ENCODE data around the gene ELP5. TPM values are rescaled to one million over a fixed set of nuclear protein-coding genes. Genes with fewer than 3 reads are reported as not detected.

Gene ELP5
- total RNA-seq, 1 experiment from 2014 or later, result 49.6 TPM

DNA sequence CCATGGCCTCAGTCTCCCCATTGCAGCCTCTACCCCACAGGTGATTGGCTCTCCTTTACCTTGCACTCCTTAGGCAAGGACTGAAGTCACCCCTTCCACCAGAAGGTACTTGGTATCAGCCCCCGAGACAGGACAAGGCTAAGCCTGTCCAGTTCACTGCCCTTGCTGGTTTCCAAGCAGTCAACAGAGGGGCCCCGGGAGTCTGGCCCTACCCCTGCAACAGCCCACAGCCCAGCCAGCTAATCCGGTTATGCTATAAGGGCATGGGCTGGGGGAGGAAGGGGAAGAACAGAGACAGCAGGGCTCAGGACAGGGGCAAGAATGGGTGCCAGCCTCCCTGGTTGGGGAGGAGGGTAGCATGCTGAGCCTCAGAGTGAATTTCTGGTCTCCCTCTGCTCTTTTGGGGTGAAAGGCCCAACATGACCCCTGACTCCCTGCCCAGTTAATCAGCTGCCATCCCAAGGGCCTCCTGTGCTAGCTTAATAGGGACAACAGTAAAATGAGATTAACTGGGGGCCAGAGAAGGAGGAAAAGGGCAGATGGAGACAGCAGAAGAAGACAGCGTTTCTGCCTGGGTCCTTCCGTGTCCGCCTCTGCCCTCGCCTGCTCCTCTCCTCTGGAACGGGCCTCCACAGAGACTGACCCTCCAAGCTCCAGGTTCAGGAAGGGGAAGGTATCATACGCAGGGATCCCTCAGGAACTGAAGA is 43.1 kb upstream of the ELP5 start:
- peak; percentile 24 for DNase-seq
- Histone ChIP-seq H2BK12ac (ENCODE audit: insufficient read length, low read depth, low read length) (no peak overlapping the region), H3K79me1 (ENCODE audit: insufficient read depth, low read depth, low read length, poor library complexity, severe bottlenecking) (peaks cover 2% of the 10 kb centered on the region), H2BK5ac (ENCODE audit: insufficient read length, low read length) (no peak overlapping the region), H3K79me2 (ENCODE audit: insufficient read depth, low read length) (peaks cover 3% of the 10 kb centered on the region; the same call in 1 of the 2 replicates), H3K23ac (ENCODE audit: insufficient read length, low read depth, low read length) (no peak overlapping the region), H3K4me1 (ENCODE audit: insufficient read depth, low read length) (peaks cover 12% of the 10 kb centered on the region; the same call in 1 of the 2 replicates), H4K20me1 (ENCODE audit: control insufficient read depth, insufficient read depth, insufficient read length) (no peaks in the 10 kb centered on the region), H2AFZ (ENCODE audit: low read length) (no peak overlapping the region), H3T11ph (ENCODE audit: low read length) (no peak overlapping the region), H3K14ac (ENCODE audit: insufficient read depth, low read length) (no peak overlapping the region; the same call in 1 of the 2 replicates), H2BK15ac (ENCODE audit: low read depth, low read length) (no peak overlapping the region), H3K9ac (ENCODE audit: extremely low read depth, insufficient read length, low read length) (no peak overlapping the region), H3K18ac (ENCODE audit: insufficient read length, low read depth, low read length) (peak overlapping the region; percentile 28), H2AK5ac (ENCODE audit: insufficient read length, low read length) (no peak overlapping the region), H4K5ac (ENCODE audit: insufficient read length, low read depth, low read length) (no peak overlapping the region), H2BK20ac (ENCODE audit: low read depth, low read length, poor library complexity, severe bottlenecking) (no peak overlapping the region), H2BK120ac (ENCODE audit: low read depth, low read length, poor library complexity, severe bottlenecking) (no peak overlapping the region), H3K56ac (ENCODE audit: insufficient read length, low read depth, low read length) (no peak overlapping the region), H3K9me3 (ENCODE audit: control insufficient read depth, low read depth, low read length) (no peaks in the 10 kb centered on the region), H3K4me2 (ENCODE audit: insufficient read depth, insufficient read length, low read length) (peak overlapping the region; percentile 57), H3K4ac (ENCODE audit: low read depth, low read length) (no peak overlapping the region), H3K27ac (ENCODE audit: insufficient read length, low read depth, low read length) (no peak overlapping the region), H3K23me2 (ENCODE audit: insufficient read length, low read depth, low read length, poor library complexity, severe bottlenecking) (peaks cover 10% of the 10 kb centered on the region), H3K27me3 (ENCODE audit: insufficient read depth, low read length) (no peaks in the 10 kb centered on the region), H4K8ac (replicated peaks; ENCODE audit: insufficient read length, low read depth, low read length) (no peak overlapping the region), H4K91ac (ENCODE audit: insufficient read length, low read depth, low read length) (no peak overlapping the region)
- Mint-ChIP-seq H3K27me3 (ENCODE audit: low read depth) (no peaks in the 10 kb centered on the region; the same call in none of the 2 replicates), H3K4me1 (peaks cover 51 to 80% of the 10 kb centered on the region in 2 experiments), H3K9me3 (no peaks in the 10 kb centered on the region), H3K27ac (peak overlapping the region; percentile 3 to 67 (median 60); a peak in 3 of 7 replicates), H3K4me3 (peak overlapping the region; percentile 29 to 83; a peak in 4 of 5 replicates), H3K36me3 (ENCODE audit: insufficient read depth in 1 of 3, low read depth in 3 of 3) (peaks cover under 1 to 4% (median 3%) of the 10 kb centered on the region in 3 experiments; a peak in 6 of 7 replicates)
- no CpG with 5 or more reads among the region's 9 CpGs for WGBS (ENCODE audit: extremely low coverage, insufficient read length, low lambda C conversion rate)
- TF ChIP-seq CTCF (conservative IDR thresholded peaks at IDR 0.05), result no peak
